ENCODE data around the gene TMEM259.

Gene TMEM259

DNA sequence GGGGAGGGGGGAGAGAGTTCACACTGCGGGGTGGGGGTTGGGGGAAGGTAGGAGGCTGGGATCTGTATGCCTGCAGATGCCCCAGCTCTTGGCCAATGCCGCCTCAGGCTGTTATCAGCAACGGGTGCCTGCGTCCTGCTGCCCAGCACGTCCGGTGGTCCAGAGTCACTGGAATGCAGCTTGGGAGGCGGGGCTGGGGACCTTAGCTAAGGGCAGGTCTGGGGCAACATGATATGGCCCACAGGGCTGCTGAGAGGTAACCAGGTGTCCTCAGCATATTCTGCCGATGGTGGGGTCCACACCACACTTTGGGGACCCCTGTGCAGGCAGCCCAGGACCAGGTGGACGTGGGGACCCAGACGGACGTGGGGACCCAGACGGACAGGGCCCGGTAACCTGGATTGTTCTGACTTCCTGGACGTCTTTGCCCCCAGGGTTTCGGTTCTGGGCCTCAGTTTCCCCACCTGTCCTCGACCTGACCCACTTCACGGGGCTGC lies 45.4 kb upstream of the TMEM259 start:
- TF ChIP-seq, protein P1, sequence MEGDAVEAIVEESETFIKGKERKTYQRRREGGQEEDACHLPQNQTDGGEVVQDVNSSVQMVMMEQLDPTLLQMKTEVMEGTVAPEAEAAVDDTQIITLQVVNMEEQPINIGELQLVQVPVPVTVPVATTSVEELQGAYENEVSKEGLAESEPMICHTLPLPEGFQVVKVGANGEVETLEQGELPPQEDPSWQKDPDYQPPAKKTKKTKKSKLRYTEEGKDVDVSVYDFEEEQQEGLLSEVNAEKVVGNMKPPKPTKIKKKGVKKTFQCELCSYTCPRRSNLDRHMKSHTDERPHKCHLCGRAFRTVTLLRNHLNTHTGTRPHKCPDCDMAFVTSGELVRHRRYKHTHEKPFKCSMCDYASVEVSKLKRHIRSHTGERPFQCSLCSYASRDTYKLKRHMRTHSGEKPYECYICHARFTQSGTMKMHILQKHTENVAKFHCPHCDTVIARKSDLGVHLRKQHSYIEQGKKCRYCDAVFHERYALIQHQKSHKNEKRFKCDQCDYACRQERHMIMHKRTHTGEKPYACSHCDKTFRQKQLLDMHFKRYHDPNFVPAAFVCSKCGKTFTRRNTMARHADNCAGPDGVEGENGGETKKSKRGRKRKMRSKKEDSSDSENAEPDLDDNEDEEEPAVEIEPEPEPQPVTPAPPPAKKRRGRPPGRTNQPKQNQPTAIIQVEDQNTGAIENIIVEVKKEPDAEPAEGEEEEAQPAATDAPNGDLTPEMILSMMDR (IDR thresholded peaks at IDR 0.05; ENCODE audit: insufficient read depth, low read depth, low read length, missing control alignments): no peak
- DNase-seq (ENCODE audit: low read depth): no peak

DNA sequence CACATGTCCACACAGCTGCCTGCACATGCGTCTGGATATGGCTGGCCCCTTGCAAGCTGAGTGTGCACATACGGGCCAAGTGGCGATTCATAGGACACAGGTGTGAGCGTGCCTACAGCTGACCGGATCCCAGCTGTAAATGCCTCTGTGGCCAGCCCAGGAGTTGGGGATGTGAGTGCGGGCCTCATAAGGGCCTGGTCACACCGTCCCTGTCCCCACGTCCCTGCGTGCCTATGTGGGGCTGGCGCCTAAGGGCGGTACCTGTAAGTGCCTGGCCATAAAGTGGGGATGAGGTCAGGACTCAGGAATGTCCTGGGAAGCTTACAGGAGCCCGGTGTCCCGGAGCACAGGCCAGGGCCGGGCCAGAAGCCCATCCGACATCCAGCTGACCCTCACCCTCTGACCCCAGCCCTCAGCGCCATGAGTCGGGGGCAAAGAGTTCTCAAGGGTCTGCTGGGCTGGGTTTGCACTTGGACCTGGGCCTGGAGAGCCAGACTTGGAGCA lies 44.7 kb upstream of the TMEM259 start:
- DNase-seq (ENCODE audit: low read depth): peak; percentile 17
- TF ChIP-seq, protein P1 (IDR thresholded peaks at IDR 0.05; ENCODE audit: insufficient read depth, low read depth, low read length, missing control alignments): no peak
- H3K4me3 ChIP-seq (ENCODE audit: low read depth, low read length): no peak overlapping the region

More for the DNA sequence above, 45.4 kb upstream of the TMEM259 start:
- peak overlapping the region; percentile 61 for H3K4me3 ChIP-seq (ENCODE audit: low read depth, low read length)

DNA sequence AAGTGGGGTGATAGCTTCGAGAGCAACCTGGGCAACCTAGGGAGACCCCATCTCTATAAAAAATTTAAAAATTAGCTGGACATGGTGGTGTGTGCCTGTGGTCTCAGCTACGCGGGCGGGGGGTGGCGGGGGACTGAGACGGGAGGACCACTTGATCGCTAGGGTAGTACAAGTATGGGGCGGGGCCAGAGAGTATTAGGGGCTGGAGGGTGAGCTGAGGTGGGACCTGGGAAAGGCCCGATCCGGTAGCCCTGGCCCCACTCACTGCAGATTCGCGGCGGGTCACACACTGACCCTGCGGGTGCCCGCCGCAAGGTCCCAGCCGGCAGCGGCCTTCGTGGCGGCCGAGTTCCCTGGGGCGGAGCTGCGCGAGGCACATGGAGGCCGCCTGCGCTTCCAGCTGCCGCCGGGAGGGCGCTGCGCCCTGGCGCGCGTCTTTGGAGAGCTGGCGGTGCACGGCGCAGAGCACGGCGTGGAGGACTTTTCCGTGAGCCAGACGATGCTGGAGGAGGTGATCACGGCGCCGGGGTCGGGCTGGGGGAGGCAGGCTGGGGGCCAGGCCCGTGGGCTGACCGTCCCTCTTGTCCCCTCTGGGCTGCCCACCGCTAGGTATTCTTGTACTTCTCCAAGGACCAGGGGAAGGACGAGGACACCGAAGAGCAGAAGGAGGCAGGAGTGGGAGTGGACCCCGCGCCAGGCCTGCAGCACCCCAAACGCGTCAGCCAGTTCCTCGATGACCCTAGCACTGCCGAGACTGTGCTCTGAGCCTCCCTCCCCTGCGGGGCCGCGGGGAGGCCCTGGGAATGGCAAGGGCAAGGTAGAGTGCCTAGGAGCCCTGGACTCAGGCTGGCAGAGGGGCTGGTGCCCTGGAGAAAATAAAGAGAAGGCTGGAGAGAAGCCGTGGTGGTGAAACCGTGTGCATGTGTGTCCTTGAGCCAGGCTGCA lies 44.0 kb upstream of the TMEM259 start:
- no peak overlapping the region for H3K4me3 ChIP-seq (ENCODE audit: low read depth, low read length)
- TF ChIP-seq, protein P1 (IDR thresholded peaks at IDR 0.05; ENCODE audit: insufficient read depth, low read depth, low read length, missing control alignments): peak; percentile 89
- peak; percentile 85 for DNase-seq (ENCODE audit: low read depth)

DNA sequence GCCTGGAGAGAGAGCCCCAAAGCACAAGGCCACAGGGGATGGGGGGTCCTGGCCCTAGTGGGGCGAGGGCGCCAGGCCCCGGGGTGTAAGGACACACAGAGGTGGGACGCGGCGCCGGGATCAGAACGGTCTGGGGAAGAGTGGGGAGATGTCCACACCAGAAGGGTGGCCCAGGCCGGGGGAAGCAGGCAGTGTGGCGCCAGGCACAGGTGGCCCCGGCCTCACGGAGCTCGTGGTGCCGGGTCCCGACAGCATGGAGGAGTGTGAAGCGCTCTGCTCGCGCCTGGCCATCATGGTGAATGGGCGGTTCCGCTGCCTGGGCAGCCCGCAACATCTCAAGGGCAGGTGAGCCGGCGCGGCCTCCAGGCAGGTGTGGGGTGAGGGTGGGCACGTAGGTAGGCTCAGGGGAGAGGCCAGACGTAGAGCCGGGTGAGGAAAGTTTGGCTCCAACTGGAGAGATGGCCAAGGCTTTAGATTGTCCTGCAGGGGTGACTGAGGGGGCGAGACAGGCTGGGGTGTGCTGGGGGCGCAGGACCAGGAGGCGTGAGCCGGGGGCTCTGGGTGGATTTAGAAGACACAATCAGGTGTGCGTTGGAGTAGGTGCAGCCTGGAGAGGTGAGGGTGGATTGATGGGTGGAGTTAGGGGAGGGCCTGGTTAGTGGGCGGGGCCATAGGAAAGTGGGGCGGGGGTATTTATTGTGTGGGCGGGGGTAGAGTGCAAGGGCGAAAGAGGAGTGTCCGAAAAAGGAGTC lies 43.2 kb upstream of the TMEM259 start:
- TF ChIP-seq, protein P1 (IDR thresholded peaks at IDR 0.05; ENCODE audit: insufficient read depth, low read depth, low read length, missing control alignments): no peak
- no peak overlapping the region for H3K4me3 ChIP-seq (ENCODE audit: low read depth, low read length)
- DNase-seq (ENCODE audit: low read depth): no peak

DNA sequence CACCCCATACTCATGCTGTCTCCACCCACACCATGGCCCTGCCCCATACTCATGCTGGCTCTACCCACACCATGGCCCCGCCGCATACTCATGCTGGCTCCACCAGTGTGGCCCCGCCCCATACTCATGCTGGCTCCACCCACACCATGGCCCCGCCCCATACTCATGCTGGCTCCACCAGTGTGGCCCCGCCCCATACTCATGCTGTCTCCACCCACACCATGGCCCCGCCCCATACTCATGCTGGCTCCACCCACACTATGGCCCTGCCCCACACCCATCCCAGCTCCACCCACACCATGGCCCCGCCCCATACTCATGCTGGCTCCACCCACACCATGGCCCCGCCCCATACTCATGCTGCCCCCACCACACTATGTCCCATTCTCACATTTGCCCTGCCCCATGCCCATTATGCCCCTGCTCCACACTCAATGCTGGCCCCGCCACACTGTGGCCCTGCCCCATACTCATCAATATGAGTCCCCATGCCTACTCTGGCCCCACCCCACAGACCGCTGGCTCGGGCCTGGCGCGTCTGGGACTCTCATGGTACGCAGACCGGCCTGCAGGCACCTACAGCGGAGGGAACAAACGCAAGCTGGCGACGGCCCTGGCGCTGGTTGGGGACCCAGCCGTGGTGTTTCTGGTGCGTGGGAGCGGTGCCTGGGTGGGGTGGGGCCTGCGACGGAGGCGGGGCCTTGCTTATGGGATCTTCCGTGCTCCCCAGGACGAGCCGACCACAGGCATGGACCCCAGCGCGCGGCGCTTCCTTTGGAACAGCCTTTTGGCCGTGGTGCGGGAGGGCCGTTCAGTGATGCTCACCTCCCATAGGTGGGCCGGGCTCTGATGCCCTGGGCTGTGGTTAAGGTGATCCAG lies 42.3 kb upstream of the TMEM259 start:
- DNase-seq (ENCODE audit: low read depth): peak; percentile 86
- TF ChIP-seq, protein P1 (IDR thresholded peaks at IDR 0.05; ENCODE audit: insufficient read depth, low read depth, low read length, missing control alignments): no peak
- H3K4me3 ChIP-seq (ENCODE audit: low read depth, low read length): no peak overlapping the region
